H1 (cell line): ENCODE measurements around the gene CGAS. TPM values are rescaled to one million over a fixed set of nuclear protein-coding genes. Genes with fewer than 3 reads are reported as not detected.

Experiments used
- CTCF ChIA-PET: fragments of 300-600 bp; sonication (Branson Sonifier 250); formaldehyde crosslinking; loops from one replicate; lab custom pipeline; 2021; ENCODE audit not compliant: partially characterized antibody; lab: Charles Lee
- POLR2A ChIA-PET: fragments of 300-600 bp; sonication (Branson Sonifier 250); formaldehyde crosslinking; loops from one replicate; lab custom pipeline; 2021; ENCODE audit warnings: inconsistent platforms; ENCODE audit not compliant: partially characterized antibody; lab: Charles Lee
- DNase-seq, 2 experiments: peaks; one replicate each; pipeline versions ENCODE4 v3.0.0 to v3.0.0-alpha.2; 2010 to 2022; ENCODE audit warnings: low spot score in 2 of 2, low read depth in 1 of 2, mixed read lengths in 1 of 2
- FAIRE-seq: peaks from 2 replicates; lab custom pipeline; 2011; peaks lifted over from hg19 to GRCh38; lab: Jason Lieb, UNC
- H2AFZ ChIP-seq: 2 replicates; pipeline ENCODE4 v1.8.1; 2012; ENCODE audit warnings: low read length, inconsistent platforms
- H2AK5ac ChIP-seq: 2 replicates; pipeline ENCODE4 v1.6.1; 2013; ENCODE audit warnings: low read depth, low read length
- H2BK120ac ChIP-seq: replicated peaks from 2 replicates; pipeline ENCODE3; 2013; ENCODE audit warnings: low read depth, low read length, inconsistent platforms
- H2BK12ac ChIP-seq: 2 replicates; pipeline ENCODE4 v1.6.1; 2013; ENCODE audit warnings: low read depth, low read length
- H2BK15ac ChIP-seq: 2 replicates; pipeline ENCODE4 v1.6.1; 2013; ENCODE audit warnings: low read length
- H2BK20ac ChIP-seq: 2 replicates; pipeline ENCODE4 v1.6.1; 2013; ENCODE audit warnings: low read length
- H2BK5ac ChIP-seq: 2 replicates; pipeline ENCODE4 v1.6.1; 2013; ENCODE audit warnings: low read depth, low read length
- H3K14ac ChIP-seq: 2 replicates; pipeline ENCODE4 v1.6.1; 2013; ENCODE audit warnings: inconsistent platforms; ENCODE audit not compliant: insufficient read length
- H3K18ac ChIP-seq: 2 replicates; pipeline ENCODE4 v1.6.1; 2013; ENCODE audit warnings: low read length; ENCODE audit errors: extremely low read depth
- H3K23ac ChIP-seq: 2 replicates; pipeline ENCODE4 v1.6.1; 2013; ENCODE audit warnings: inconsistent platforms; ENCODE audit not compliant: insufficient read length
- H3K23me2 ChIP-seq: 2 replicates; pipeline ENCODE4 v1.6.1; 2013; ENCODE audit warnings: low read depth, low read length
- H3K27ac ChIP-seq: 2 replicates; pipeline ENCODE4 v1.6.1; 2011; ENCODE audit warnings: low read depth, low read length, inconsistent platforms
- H3K27me3 ChIP-seq, 4 experiments: replicated peaks in 1 of 4; 1 replicate in 1 of 4; 2 replicates in 3 of 4; pipeline versions ENCODE4 v1.6.1 to v1.8.1; 2011 to 2013; ENCODE audit warnings: low read length in 3 of 4, mild to moderate bottlenecking in 3 of 4, inconsistent platforms in 2 of 4, mixed read lengths in 2 of 4, moderate library complexity in 1 of 4; ENCODE audit not compliant: control insufficient read depth in 3 of 4, insufficient read depth in 3 of 4; ENCODE audit errors: extremely low read depth in 1 of 4
- H3K36me3 ChIP-seq, 4 experiments: 2 replicates each; pipeline versions ENCODE4 v1.6.1 to v1.8.1; 2011 to 2013; ENCODE audit warnings: mild to moderate bottlenecking in 4 of 4, low read length in 3 of 4, moderate library complexity in 2 of 4, control low read depth in 1 of 4, inconsistent platforms in 1 of 4; ENCODE audit not compliant: insufficient read depth in 4 of 4, control insufficient read depth in 2 of 4
- H3K4ac ChIP-seq: replicated peaks from 2 replicates; pipeline ENCODE3; 2013; ENCODE audit warnings: low read length, low read depth, mixed read lengths, inconsistent platforms; ENCODE audit not compliant: insufficient read length
- H3K4me1 ChIP-seq, 4 experiments: replicated peaks in 1 of 4; 1 replicate in 1 of 4; 2 replicates in 3 of 4; pipeline versions ENCODE4 v1.6.1 to v1.8.1; 2011 to 2013; ENCODE audit warnings: low read length in 3 of 4, inconsistent platforms in 2 of 4, mixed read lengths in 1 of 4; ENCODE audit not compliant: insufficient read depth in 4 of 4, control insufficient read depth in 3 of 4
- H3K4me2 ChIP-seq, 2 experiments: 2 replicates each; pipeline versions ENCODE4 v1.6.1 to v1.8.1; 2011 to 2013; ENCODE audit warnings: low read depth in 2 of 2, low read length in 2 of 2, control low read depth in 1 of 2, inconsistent platforms in 1 of 2, mild to moderate bottlenecking in 1 of 2; ENCODE audit not compliant: insufficient read depth in 1 of 2
- H3K4me3 ChIP-seq, 4 experiments: fragments of 200-600, 300-600 bp in 1 of 4; sonication (generic), shearing (Covaris generic), sonication (Bioruptor Twin) in 1 of 4; 2 replicates each; pipeline versions ENCODE4 v1.5.1 to v1.8.1; 2011 to 2016; ENCODE audit warnings: low read length in 4 of 4, low read depth in 3 of 4, control low read depth in 2 of 4, inconsistent platforms in 2 of 4, mild to moderate bottlenecking in 2 of 4, mixed read lengths in 1 of 4, moderate library complexity in 1 of 4; ENCODE audit not compliant: insufficient read depth in 2 of 4; ENCODE audit errors: extremely low read depth in 1 of 4
- H3K56ac ChIP-seq: replicated peaks from 2 replicates; pipeline ENCODE3; 2013; ENCODE audit warnings: low read depth, mild to moderate bottlenecking, mixed read lengths, low read length, inconsistent platforms; ENCODE audit not compliant: insufficient read length
- H3K79me1 ChIP-seq: 2 replicates; pipeline ENCODE4 v1.6.1; 2013; ENCODE audit warnings: low read depth, low read length, control low read depth
- H3K79me2 ChIP-seq, 2 experiments: 2 replicates each; pipeline versions ENCODE4 v1.6.1 to v1.8.1; 2012 to 2013; ENCODE audit warnings: low read length in 2 of 2, mild to moderate bottlenecking in 2 of 2, inconsistent platforms in 1 of 2; ENCODE audit not compliant: insufficient read depth in 2 of 2, control insufficient read depth in 1 of 2
- H3K9ac ChIP-seq, 4 experiments: replicated peaks in 1 of 4; 1 replicate in 1 of 4; 2 replicates in 3 of 4; pipeline versions ENCODE4 v1.6.1 to v1.8.1; 2011 to 2013; ENCODE audit warnings: low read depth in 3 of 4, low read length in 3 of 4, control low read depth in 2 of 4, mild to moderate bottlenecking in 2 of 4, moderate library complexity in 2 of 4, inconsistent platforms in 1 of 4; ENCODE audit errors: extremely low read depth in 1 of 4
- H3K9me3 ChIP-seq, 2 experiments: 2 replicates each; pipeline versions ENCODE4 v1.6.1 to v1.8.1; 2012 to 2013; ENCODE audit warnings: mild to moderate bottlenecking in 2 of 2, moderate library complexity in 2 of 2, control low read depth in 1 of 2, inconsistent platforms in 1 of 2, low read depth in 1 of 2, low read length in 1 of 2, mixed read lengths in 1 of 2; ENCODE audit not compliant: insufficient read depth in 2 of 2
- H4K20me1 ChIP-seq, 2 experiments: replicated peaks in 1 of 2; 2 replicates each; pipeline versions ENCODE3 to v1.8.1; 2011 to 2013; ENCODE audit warnings: inconsistent platforms in 2 of 2, low read length in 2 of 2, mild to moderate bottlenecking in 1 of 2; ENCODE audit not compliant: insufficient read depth in 2 of 2, control insufficient read depth in 1 of 2
- H4K5ac ChIP-seq: 2 replicates; pipeline ENCODE4 v1.6.1; 2013; ENCODE audit warnings: low read length, low read depth, mixed read lengths, inconsistent platforms; ENCODE audit not compliant: insufficient read length
- H4K8ac ChIP-seq: 2 replicates; pipeline ENCODE4 v1.8.0; 2013; ENCODE audit warnings: mild to moderate bottlenecking, moderate library complexity, low read length, inconsistent platforms; ENCODE audit not compliant: insufficient read depth; ENCODE audit errors: extremely low read depth
- H4K91ac ChIP-seq: replicated peaks from 2 replicates; pipeline ENCODE3; 2013; ENCODE audit warnings: low read length, mixed read lengths, inconsistent platforms; ENCODE audit not compliant: insufficient read length
- BACH1 ChIP-seq: IDR thresholded peaks from 2 replicates; pipeline ENCODE4 v1.6.1; 2012; ENCODE audit warnings: low read length, improper control_type of control experiment
- CEBPB ChIP-seq: IDR thresholded peaks from 2 replicates; pipeline ENCODE4 v1.6.1; 2012; ENCODE audit warnings: low read depth, low read length
- NANOG ChIP-seq: IDR thresholded peaks from 2 replicates; pipeline ENCODE4 v1.6.1; 2011; ENCODE audit warnings: low read length, low read depth, mild to moderate bottlenecking, inconsistent platforms; ENCODE audit not compliant: insufficient read depth, poor library complexity, severe bottlenecking
- NRF1 ChIP-seq: IDR thresholded peaks from 2 replicates; pipeline ENCODE4 v1.6.1; 2011; ENCODE audit warnings: mild to moderate bottlenecking, low read depth, low read length, improper control_type of control experiment
- SAP30 ChIP-seq: fragments of 300-600 bp; sonication (generic); IDR thresholded peaks from 2 replicates; pipeline ENCODE4 v1.7.1; 2012; ENCODE audit warnings: low read length, moderate library complexity, mild to moderate bottlenecking, inconsistent platforms; ENCODE audit not compliant: insufficient read depth, insufficient replicate concordance
- SRF ChIP-seq: IDR thresholded peaks from 2 replicates; pipeline ENCODE4 v1.6.1; 2011; ENCODE audit warnings: mild to moderate bottlenecking, low read depth, low read length, moderate library complexity
- SUZ12 ChIP-seq: fragments of 200-600 bp; sonication (generic); IDR thresholded peaks from 2 replicates; pipeline ENCODE4 v1.6.1; 2012; ENCODE audit warnings: mild to moderate bottlenecking, inconsistent platforms, low read length, moderate library complexity, mixed read lengths
- TBP ChIP-seq: IDR thresholded peaks from 2 replicates; pipeline ENCODE4 v1.6.1; 2011; ENCODE audit warnings: low read depth, low read length, improper control_type of control experiment
- YY1 ChIP-seq: IDR thresholded peaks from 2 replicates; pipeline ENCODE4 v1.6.1; 2011; ENCODE audit warnings: low read depth, mild to moderate bottlenecking, low read length
- WGBS, 2 experiments: shearing (Covaris generic) in 1 of 2; methylation state at CpG; one replicate each; pipeline versions ENCODE4 v1.1.6 to v1.1.7; 2013 to 2015; ENCODE audit warnings: low lambda C conversion rate in 2 of 2, mixed read lengths in 2 of 2, inconsistent platforms in 1 of 2, low coverage in 1 of 2, missing lambda C conversion rate in 1 of 2; ENCODE audit not compliant: insufficient replicate concordance in 2 of 2, insufficient coverage in 1 of 2, insufficient read length in 1 of 2; ENCODE audit errors: extremely low coverage in 1 of 2, missing lambda C conversion rate in 1 of 2; 5-methylcytosine and 5-hydroxymethylcytosine counted together
- polyA plus RNA-seq, 7 experiments: library from polyadenylated mRNA; depleted of rRNA in 3 of 7; stranded (reverse) in 5 of 7; unstranded in 2 of 7; fragments of >200 nt in 5 of 7; fragments of 200-250 nt in 2 of 7; gene quantifications; 1 replicate in 5 of 7; 2 replicates in 1 of 7; 4 replicates in 1 of 7; pipeline versions ENCODE4 v1.2.1 to v1.2.3, GENCODE V29; 2011 to 2013; ENCODE audit warnings: missing spikeins in 2 of 7, mixed read lengths in 2 of 7
- total RNA-seq: library from RNA; stranded (reverse); fragmentation: NEBNext Ultra II Directional; extraction: Animal tissue kit (Norgen Biotek cat#: 25700); gene quantifications from 2 replicates; pipeline ENCODE4 v1.2.1, GENCODE V29; 2021
- TF ChIP-seq, protein P1 (sequence below): IDR thresholded peaks from 2 replicates; pipeline ENCODE4 v1.6.1; 2012; ENCODE audit warnings: inconsistent platforms

Gene CGAS
- total and polyA plus RNA-seq, 2 of the 8 experiments (the other 6 are each of a cell fraction or from before 2014, with no cell fraction given), result 2.1 to 6.3 TPM

DNA sequence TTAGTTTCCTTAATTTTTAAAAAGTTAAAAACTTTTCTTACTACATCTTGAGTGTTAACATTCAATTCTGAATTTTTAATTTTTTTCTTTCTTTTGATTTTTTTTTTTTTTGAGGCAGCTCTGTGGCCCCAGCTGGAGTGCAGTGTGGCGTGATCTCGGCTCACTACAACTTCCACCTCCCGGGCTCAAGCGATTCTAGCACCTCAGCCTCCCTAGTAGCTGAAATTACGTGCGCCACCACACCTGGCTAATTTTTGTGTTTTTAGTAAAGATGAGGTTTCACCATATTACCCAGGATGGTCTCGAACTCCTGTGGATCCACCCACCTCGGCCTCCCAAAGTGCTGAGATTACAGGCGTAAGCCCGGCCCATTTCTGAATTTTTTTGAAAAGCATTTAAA, 56.2 kb downstream of the CGAS start:
- CTCF ChIA-PET, result interaction anchor here (0.7 to 1.3 kb wide), 3 partner anchors 43 to 110 kb away, joined by 3 read pairs; no protein-coding TSS in a partner anchor
- no peak overlapping the region for H3K9ac ChIP-seq
- H4K91ac ChIP-seq, result no peak overlapping the region
- no peak for TF ChIP-seq SAP30
- TF ChIP-seq NRF1, result no peak
- TF ChIP-seq BACH1, result no peak
- TF ChIP-seq, protein P1, sequence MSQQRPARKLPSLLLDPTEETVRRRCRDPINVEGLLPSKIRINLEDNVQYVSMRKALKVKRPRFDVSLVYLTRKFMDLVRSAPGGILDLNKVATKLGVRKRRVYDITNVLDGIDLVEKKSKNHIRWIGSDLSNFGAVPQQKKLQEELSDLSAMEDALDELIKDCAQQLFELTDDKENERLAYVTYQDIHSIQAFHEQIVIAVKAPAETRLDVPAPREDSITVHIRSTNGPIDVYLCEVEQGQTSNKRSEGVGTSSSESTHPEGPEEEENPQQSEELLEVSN, result no peak
- no peak for TF ChIP-seq YY1
- TF ChIP-seq SUZ12, result no peak
- no peak for TF ChIP-seq CEBPB
- no peak for TF ChIP-seq TBP
- TF ChIP-seq NANOG, result no peak
- no peak for TF ChIP-seq SRF
- TF ChIP-seq, all 59 proteins: peak for 0
- Histone ChIP-seq H2BK12ac (no peak overlapping the region), H3K4me1 (no peaks in the 10 kb centered on the region; a peak in 1 of 7 replicates), H3K27me3 (no peaks in the 10 kb centered on the region), H4K20me1 (no peaks in the 10 kb centered on the region), H3K36me3 (no peaks in the 10 kb centered on the region), H3K14ac (no peak overlapping the region), H2AK5ac (no peak overlapping the region), H2BK15ac (no peak overlapping the region), H2AFZ (no peak overlapping the region), H3K4me2 (no peak overlapping the region), H3K27ac (no peak overlapping the region), H3K18ac (no peak overlapping the region), H2BK5ac (no peak overlapping the region), H2BK20ac (no peak overlapping the region), H2BK120ac (no peak overlapping the region), H4K8ac (no peak overlapping the region), H3K23ac (no peak overlapping the region), H3K4ac (no peak overlapping the region), H4K5ac (no peak overlapping the region), H3K56ac (no peak overlapping the region), H3K9me3 (peaks cover 0 to 5% of the 10 kb centered on the region in 2 experiments; a peak in 1 of 4 replicates), H3K79me1 (no peaks in the 10 kb centered on the region), H3K4me3 (no peak overlapping the region), H3K79me2 (no peaks in the 10 kb centered on the region), H3K23me2 (no peaks in the 10 kb centered on the region)
- 93% methylated on average over 10 of the region's 10 CpGs; no CpG with 5 or more reads in 1 of the 2 experiments for WGBS, 2 experiments
- FAIRE-seq (no peak), DNase-seq (peak in 1 of 2 experiments; percentile 10)
- POLR2A ChIA-PET, result interaction anchor here (2.4 to 2.6 kb wide), 2 partner anchors 117 to 125 kb away, joined by 9 read pairs; partner anchors contain the start of gene EEF1A1
